HepG2 (cell line): ENCODE data around the gene CAMK1. TPM values are rescaled to one million over a fixed set of nuclear protein-coding genes. Genes with fewer than 3 reads are reported as not detected.

Source experiments
- ATAC-seq: fragments of 200-7000 bp; cut with Tn5 transposase; 3 replicates; pipeline ENCODE4 v1.9.1; 2020; ENCODE audit warnings: mild to moderate bottlenecking, moderate library complexity
- BruUV-seq: library from RNA; stranded (reverse); fragments of 400-500 nt; replicated peaks from 2 replicates; lab custom pipeline; 2021; lab: Mats Ljungman, UMichigan
- CTCF ChIA-PET: fragments of 300-600 bp; formaldehyde crosslinking; extraction: SDS; loops from one replicate; lab custom pipeline; 2021; ENCODE audit warnings: low total read pairs, inconsistent platforms, low intra/inter-chr PET ratio; lab: Yijun Ruan, JAX
- POLR2A ChIA-PET: fragments of 350-600 bp; sonication (Branson Sonifier 250); formaldehyde crosslinking; loops from one replicate; lab custom pipeline; 2020; ENCODE audit warnings: antibody characterized with exemption, inconsistent platforms; lab: Yijun Ruan, JAX
- DNase-seq: peaks from one replicate; pipeline ENCODE4 v3.0.0-alpha.2; 2015; ENCODE audit warnings: low spot score
- FAIRE-seq: peaks from 3 replicates; lab custom pipeline; 2011; peaks lifted over from hg19 to GRCh38; lab: Jason Lieb, UNC
- H2AFZ ChIP-seq: one replicate; pipeline ENCODE4 v1.6.1; 2011; ENCODE audit warnings: low read length, inconsistent platforms
- H3K27ac ChIP-seq: fragments of 300-600 bp; 3 replicates; pipeline ENCODE4 v1.8.0; 2011; ENCODE audit warnings: mixed run types, mild to moderate bottlenecking, mixed read lengths, low read length, inconsistent platforms; ENCODE audit not compliant: insufficient read depth; ENCODE audit errors: extremely low read length
- H3K27me3 ChIP-seq, 2 experiments: fragments of 200-600 bp in 1 of 2; 2 replicates in 1 of 2; 3 replicates in 1 of 2; pipeline versions ENCODE4 v1.6.0 to v1.8.0; 2011; ENCODE audit warnings: low read length in 2 of 2, mild to moderate bottlenecking in 2 of 2, moderate library complexity in 2 of 2, inconsistent platforms in 1 of 2; ENCODE audit not compliant: insufficient read depth in 2 of 2, control insufficient read depth in 1 of 2
- H3K36me3 ChIP-seq, 2 experiments: fragments of 200-600 bp in 1 of 2; replicated peaks in 1 of 2; 2 replicates in 1 of 2; 3 replicates in 1 of 2; pipeline versions ENCODE4 v1.5.1 to v1.8.0; 2011; ENCODE audit warnings: low read length in 2 of 2, inconsistent platforms in 1 of 2; ENCODE audit not compliant: insufficient read depth in 2 of 2, control insufficient read depth in 1 of 2
- H3K4me1 ChIP-seq: 2 replicates; pipeline ENCODE4 v1.5.1; 2012; ENCODE audit warnings: low read length, inconsistent platforms; ENCODE audit not compliant: insufficient read depth
- H3K4me2 ChIP-seq: 2 replicates; pipeline ENCODE4 v1.6.0; 2011; ENCODE audit warnings: low read depth, low read length, inconsistent platforms
- H3K4me3 ChIP-seq, 3 experiments: fragments of 200-600 bp in 1 of 3; sonication (generic), shearing (Covaris generic) in 1 of 3; replicated peaks in 1 of 3; 2 replicates each; pipeline ENCODE4 v1.5.1; 2011 to 2016; ENCODE audit warnings: low read length in 3 of 3, inconsistent platforms in 2 of 3, low read depth in 2 of 3, mild to moderate bottlenecking in 2 of 3, control low read depth in 1 of 3, mixed read lengths in 1 of 3; ENCODE audit not compliant: insufficient read depth in 1 of 3
- H3K79me2 ChIP-seq: one replicate; pipeline ENCODE4 v1.6.1; 2011; ENCODE audit warnings: low read length, inconsistent platforms; ENCODE audit not compliant: insufficient read depth
- H3K9ac ChIP-seq: 2 replicates; pipeline ENCODE4 v1.6.0; 2011; ENCODE audit warnings: mild to moderate bottlenecking, low read depth, low read length, inconsistent platforms; ENCODE audit not compliant: insufficient read depth
- H3K9me3 ChIP-seq: 2 replicates; pipeline ENCODE4 v1.5.1; 2012; ENCODE audit warnings: mild to moderate bottlenecking, low read length
- H4K20me1 ChIP-seq: 2 replicates; pipeline ENCODE4 v1.6.0; 2011; ENCODE audit warnings: inconsistent platforms, mild to moderate bottlenecking, low read length, moderate library complexity; ENCODE audit not compliant: insufficient read depth
- ATF3 ChIP-seq: sonication (generic); formaldehyde crosslinking; IDR thresholded peaks from 2 replicates; pipeline ENCODE4 v1.4.0; 2020; ENCODE audit warnings: missing genetic modification reagents
- BHLHE40 ChIP-seq: IDR thresholded peaks from 2 replicates; pipeline ENCODE4 v1.6.1; 2011; ENCODE audit warnings: low read length, improper control_type of control experiment
- BRF2 ChIP-seq: sonication (generic); formaldehyde crosslinking; IDR thresholded peaks from 2 replicates; pipeline ENCODE4 v1.8.1; 2022; ENCODE audit warnings: mild to moderate bottlenecking, missing genetic modification reagents
- CEBPB ChIP-seq: IDR thresholded peaks from 2 replicates; pipeline ENCODE4 v1.6.1; 2011; ENCODE audit warnings: low read depth, low read length, improper control_type of control experiment, borderline replicate concordance
- DRAP1 ChIP-seq: IDR thresholded peaks from 2 replicates; pipeline ENCODE4 v1.6.1; 2016; ENCODE audit warnings: missing genetic modification reagents, missing compliant biosample characterization
- FOSL1 ChIP-seq: sonication (generic); formaldehyde crosslinking; IDR thresholded peaks from 2 replicates; pipeline ENCODE4 v1.9.0; 2021; ENCODE audit warnings: missing genetic modification reagents, borderline replicate concordance
- HMGXB4 ChIP-seq, 2 experiments: sonication (generic) in 1 of 2; formaldehyde crosslinking in 1 of 2; IDR thresholded peaks; 2 replicates each; pipeline versions ENCODE4 v1.4.0 to v1.6.1; 2018 to 2020; ENCODE audit warnings: missing genetic modification reagents in 2 of 2, borderline replicate concordance in 1 of 2, low read depth in 1 of 2, mild to moderate bottlenecking in 1 of 2, missing biosample characterization in 1 of 2
- MTF2 ChIP-seq: sonication (generic); formaldehyde crosslinking; IDR thresholded peaks from 2 replicates; pipeline ENCODE4 v1.5.0; 2020; ENCODE audit warnings: missing genetic modification reagents, borderline replicate concordance
- RAD21 ChIP-seq: fragments of 450-650 bp; formaldehyde crosslinking; IDR thresholded peaks from 2 replicates; pipeline ENCODE4 v1.5.0; 2020; ENCODE audit warnings: mild to moderate bottlenecking
- TFE3 ChIP-seq: IDR thresholded peaks from 2 replicates; pipeline ENCODE4 v1.6.1; 2016
- TP53 ChIP-seq: sonication (generic); formaldehyde crosslinking; conservative IDR thresholded peaks from 2 replicates; pipeline ENCODE4 v1.4.0; 2020; ENCODE audit warnings: missing genetic modification reagents
- ZNF335 ChIP-seq: sonication (generic); formaldehyde crosslinking; IDR thresholded peaks from 2 replicates; pipeline ENCODE4 v1.4.0; 2020; ENCODE audit warnings: missing genetic modification reagents
- ZNF513 ChIP-seq: sonication (generic); formaldehyde crosslinking; conservative IDR thresholded peaks from 2 replicates; pipeline ENCODE4 v1.5.0; 2020; ENCODE audit warnings: missing genetic modification reagents
- ZNF891 ChIP-seq: sonication (generic); formaldehyde crosslinking; IDR thresholded peaks from 2 replicates; pipeline ENCODE4 v1.5.0; 2020; ENCODE audit warnings: mild to moderate bottlenecking, missing genetic modification reagents
- WGBS: methylation state at CpG from one replicate; pipeline ENCODE4 v1.1.6; 2017; ENCODE audit warnings: low lambda C conversion rate; 5-methylcytosine and 5-hydroxymethylcytosine counted together
- in situ Hi-C: cut with HindIII; loops from 2 replicates; pipeline ENCODE4 v1.10.0; 2017; ENCODE audit warnings: low pct_unique_long_range_greater_than_20kb; ENCODE audit not compliant: extremely low pct_ligation_motif_present
- intact Hi-C: fragments of 100-400 bp; cut with micrococcal nuclease; formaldehyde crosslinking; loops from one replicate; pipeline ENCODE4 v1.10.0; 2022; ENCODE audit not compliant: unreplicated experiment
- polyA plus RNA-seq, 8 experiments: library from polyadenylated mRNA; depleted of rRNA in 3 of 8; stranded (reverse) in 7 of 8; unstranded in 1 of 8; fragments of >200 nt; fragmentation: Illumina TruSeq in 4 of 8; extraction: Trizol in 4 of 8; gene quantifications; 2 replicates each; pipeline versions ENCODE4 v1.2.1 to v1.2.3, GENCODE V29; 2011 to 2016; ENCODE audit warnings: low read depth in 4 of 8, missing spikeins in 1 of 8, mixed read lengths in 1 of 8; ENCODE audit not compliant: insufficient read depth in 1 of 8
- total RNA-seq, 5 experiments: library from RNA; depleted of rRNA; stranded (reverse); fragments of >200 nt; fragmentation: Illumina TruSeq; extraction: Trizol; gene quantifications; 2 replicates each; pipeline ENCODE4 v1.2.3, GENCODE V29; 2016; ENCODE audit warnings: low read depth in 1 of 5

CAMK1 gene
- total and polyA plus RNA-seq, 2 of the 13 experiments (the other 11 are each of a cell fraction or from before 2014, with no cell fraction given) = 26.4 to 53.3 TPM

- TF ChIP-seq ZNF513 (no peak), CEBPB (no peak), ZNF891 (CRISPR knock-in tag) (no peak), ZNF335 (CRISPR knock-in tag) (no peak), BRF2 (CRISPR knock-in tag) (no peak), TP53 (no peak)
These were observed 52.8 kb downstream of the CAMK1 start (continued) for GRCh38 chr3:9716801-9717555.

- BruUV-seq = no TSS peak
- DNase-seq (peak; percentile 75), FAIRE-seq (peak; percentile 37), ATAC-seq (peak; percentile 97)
- H3K79me2 ChIP-seq = no peaks in the 10 kb centered on the region
- H3K4me2 ChIP-seq = peak overlapping the region; percentile 44
- H3K36me3 ChIP-seq = no peaks in the 10 kb centered on the region
- no peaks in the 10 kb centered on the region for H3K9me3 ChIP-seq
- H2AFZ ChIP-seq = no peak overlapping the region
- H3K9ac ChIP-seq = no peak overlapping the region
- ChIA-PET CTCF (interaction anchor here (1.8 kb wide), 1 partner anchor 11 kb away, joined by 8 read pairs; no protein-coding TSS in a partner anchor), POLR2A (interaction anchor here (0.6 to 1.3 kb wide), 2 partner anchors 149 to 534 kb away, joined by 4 read pairs; no protein-coding TSS in a partner anchor)
- no peaks in the 10 kb centered on the region for H4K20me1 ChIP-seq
- H3K27ac ChIP-seq = no peak overlapping the region
- H3K4me1 ChIP-seq = peaks cover 12% of the 10 kb centered on the region
- WGBS = 17% methylated on average over 6 of the region's 6 CpGs
- H3K27me3 ChIP-seq = peaks cover 5 to 29% of the 10 kb centered on the region in 2 experiments; a peak in 4 of 5 replicates
- no peak overlapping the region for H3K4me3 ChIP-seq
- intact Hi-C loops = no loop called here
- in situ Hi-C loops = no loop called here
- peak; percentile 26; the same call in 1 of the 2 replicates for TF ChIP-seq DRAP1
- TF ChIP-seq FOSL1 (CRISPR knock-in tag) = peak; percentile 51; the same call in 1 of the 2 replicates
- peak in 1 of 2 experiments; percentile 55; a peak in 1 of 4 replicates for TF ChIP-seq HMGXB4 (CRISPR knock-in tag; IDR thresholded peaks at IDR 0.05; ENCODE audit: borderline replicate concordance in 1 of 2, low read depth in 1 of 2)
- no peak for TF ChIP-seq MTF2 (CRISPR knock-in tag)
- TF ChIP-seq BHLHE40 = peak; percentile 78
- TF ChIP-seq TFE3 (CRISPR knock-in tag) = peak; percentile 78
- TF ChIP-seq RAD21 = peak; percentile 85
- TF ChIP-seq ATF3 (CRISPR knock-in tag) = 0 out of 2 replicates have a peak, but pooled peaks have one; percentile 42
These were observed 53.8 kb downstream of the CAMK1 start for GRCh38 chr3:9715764-9716437.
